HG03520 (cell line): Measurements from ENCODE around the gene GALNT12.

Source experiments
- ATAC-seq: cut with Tn5 transposase; IDR thresholded peaks from one replicate; pipeline ENCODE4 v1.9.1; 2021; ENCODE audit warnings: mild to moderate bottlenecking, moderate library complexity; ENCODE audit not compliant: unreplicated experiment

GALNT12 gene

GRCh38 chr9:98807070-98807813 is at the start of gene GALNT12:
GALNT12 (plus strand) TSS chr9:98807670; CDS start chr9:98807699, 29 bp downstream.
- no peak for ATAC-seq

GRCh38 chr9:98760231-98760630 is 47.2 kb upstream of the GALNT12 start:
- no peak for ATAC-seq

- ATAC-seq, result no peak
Measured at GRCh38 chr9:98763986-98764745, 43.3 kb upstream of the GALNT12 start.

GRCh38 chr9:98765256-98765655 is 42.2 kb upstream of the GALNT12 start:
- ATAC-seq, result no peak

GRCh38 chr9:98766586-98766985 is 40.9 kb upstream of the GALNT12 start:
- no peak for ATAC-seq

- ATAC-seq, result no peak
Measured at GRCh38 chr9:98767196-98767595, 40.3 kb upstream of the GALNT12 start.

- ATAC-seq, result no peak
Measured at GRCh38 chr9:98767915-98768314, 39.6 kb upstream of the GALNT12 start.

GRCh38 chr9:98768344-98768743 is 39.1 kb upstream of the GALNT12 start:
- ATAC-seq, result no peak

- ATAC-seq, result no peak
Measured at GRCh38 chr9:98770717-98771116, 36.8 kb upstream of the GALNT12 start.

- no peak for ATAC-seq
Measured at GRCh38 chr9:98771209-98771874, 36.1 kb upstream of the GALNT12 start.

- no peak for ATAC-seq
Measured at GRCh38 chr9:98772364-98773155, 34.9 kb upstream of the GALNT12 start.

- ATAC-seq, result no peak
Measured at GRCh38 chr9:98773721-98774120, 33.7 kb upstream of the GALNT12 start.

- ATAC-seq, result no peak
Measured at GRCh38 chr9:98774746-98775145, 32.7 kb upstream of the GALNT12 start.

GRCh38 chr9:98775831-98776441 is 31.5 kb upstream of the GALNT12 start:
- ATAC-seq, result no peak

- ATAC-seq, result no peak
Measured at GRCh38 chr9:98777618-98778017, 29.9 kb upstream of the GALNT12 start.

GRCh38 chr9:98778251-98778650 is 29.2 kb upstream of the GALNT12 start:
- ATAC-seq, result no peak

GRCh38 chr9:98778711-98779530 is 28.5 kb upstream of the GALNT12 start:
- ATAC-seq, result no peak

- no peak for ATAC-seq
Measured at GRCh38 chr9:98780059-98780749, 27.3 kb upstream of the GALNT12 start.
